H54 (cell line): ENCODE data around the gene CGNL1.

Experiments
- DNase-seq: peaks from one replicate; pipeline ENCODE4 v3.0.0; 2011; ENCODE audit warnings: low spot score, mixed read lengths; ENCODE audit not compliant: insufficient read length
- FAIRE-seq: peaks from 3 replicates; lab custom pipeline; 2011; peaks lifted over from hg19 to GRCh38; lab: Jason Lieb, UNC
- POLR2A ChIP-seq: IDR thresholded peaks from 2 replicates; pipeline ENCODE4 v1.6.1; 2011; ENCODE audit warnings: low read depth, mild to moderate bottlenecking, low read length

The CGNL1 gene

DNA sequence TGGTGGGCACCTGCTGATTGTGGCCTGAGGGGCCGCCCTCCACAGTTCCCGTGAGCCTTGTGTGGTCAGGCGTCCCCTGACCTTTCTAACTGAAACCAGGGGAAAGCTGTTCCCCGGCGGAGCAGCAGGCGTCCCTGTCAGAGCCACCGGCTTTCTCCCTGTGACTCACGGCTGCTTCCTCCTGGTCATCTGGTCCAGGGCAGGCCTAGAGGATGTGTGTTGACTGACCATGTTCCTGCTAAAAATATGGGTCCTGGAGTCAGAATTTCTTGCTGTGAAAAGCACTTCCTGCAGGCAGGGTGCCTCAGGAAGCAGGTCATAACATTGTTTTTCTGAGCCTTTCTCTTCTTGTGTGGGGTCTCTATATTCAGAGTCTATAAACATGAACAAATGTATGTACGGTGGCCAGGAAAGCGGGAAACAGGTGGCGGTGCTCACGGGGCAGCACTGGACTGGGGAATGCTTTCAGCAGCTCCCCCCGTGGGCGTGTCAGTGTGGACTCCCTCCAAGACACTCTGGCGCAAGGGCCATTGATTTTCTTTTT, 38.4 kb upstream of the CGNL1 start:
- peak; percentile 38 for DNase-seq
- no peak for TF ChIP-seq POLR2A
- no peak for FAIRE-seq

DNA sequence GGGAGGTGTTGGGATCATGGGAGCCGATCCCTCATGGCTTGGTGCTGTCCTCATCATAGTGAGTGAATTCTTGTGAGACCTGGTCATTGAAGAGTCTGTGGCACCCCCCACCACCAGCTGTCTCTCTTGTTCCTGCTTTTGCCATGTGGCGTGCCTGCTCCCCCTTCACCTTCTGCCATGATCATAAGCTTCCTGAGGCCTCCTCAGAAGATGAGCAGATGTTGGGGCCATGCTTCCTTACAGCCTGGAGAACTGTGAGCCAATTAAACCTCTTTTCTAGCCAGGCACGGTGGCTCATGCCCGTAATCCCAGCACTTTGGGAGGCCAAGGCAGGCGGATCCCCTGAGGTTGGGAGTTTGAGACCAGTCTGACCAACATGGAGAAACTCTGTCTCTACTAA, 37.0 kb upstream of the CGNL1 start:
- TF ChIP-seq POLR2A = no peak
- no peak for DNase-seq
- FAIRE-seq = no peak

- no peak for FAIRE-seq
- TF ChIP-seq POLR2A = no peak
- peak; percentile 16 for DNase-seq
These were observed 35.5 kb upstream of the CGNL1 start for GRCh38 chr15:57340682-57341259.

DNA sequence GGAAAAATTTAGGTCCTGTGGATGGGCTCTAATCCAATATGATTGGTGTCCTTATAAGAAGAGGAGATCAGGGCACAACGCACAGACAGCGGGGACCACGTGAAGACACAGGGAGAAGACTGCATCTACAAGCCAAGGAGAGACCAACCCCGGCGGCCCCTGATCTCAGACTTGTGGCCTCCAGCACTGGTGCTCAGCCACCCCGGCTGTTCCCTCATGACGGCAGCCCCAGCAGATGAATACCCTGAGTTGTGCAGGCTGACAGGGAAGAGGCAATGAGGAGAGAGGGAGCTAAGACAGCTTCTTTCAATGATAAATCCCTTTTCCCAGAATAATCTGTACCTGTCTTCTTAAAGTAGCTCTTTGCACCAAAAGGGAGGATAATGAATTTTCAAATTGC, 33.3 kb upstream of the CGNL1 start:
- TF ChIP-seq POLR2A = no peak
- DNase-seq (no peak), FAIRE-seq (no peak)

DNA sequence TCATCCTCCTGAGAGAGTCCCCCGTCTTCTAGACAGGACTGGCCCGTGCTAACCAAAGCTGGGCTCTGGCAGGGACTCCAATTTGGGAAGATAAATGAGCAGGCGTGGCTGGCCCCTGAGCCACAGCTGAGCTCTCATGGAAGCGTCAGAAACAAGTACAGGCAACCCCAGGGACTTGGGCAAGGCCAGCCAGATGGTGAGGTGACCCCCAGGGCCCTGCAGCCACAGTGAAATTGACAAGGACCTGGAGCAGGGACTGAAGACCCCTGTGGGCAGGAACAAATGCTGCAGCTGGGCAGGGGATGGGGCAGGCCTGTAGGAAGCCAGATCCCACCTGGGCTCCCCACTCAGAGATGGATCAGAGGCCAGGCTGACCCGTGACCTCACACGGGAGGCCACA, 32.8 kb upstream of the CGNL1 start:
- TF ChIP-seq POLR2A = no peak
- DNase-seq (no peak), FAIRE-seq (no peak)

DNA sequence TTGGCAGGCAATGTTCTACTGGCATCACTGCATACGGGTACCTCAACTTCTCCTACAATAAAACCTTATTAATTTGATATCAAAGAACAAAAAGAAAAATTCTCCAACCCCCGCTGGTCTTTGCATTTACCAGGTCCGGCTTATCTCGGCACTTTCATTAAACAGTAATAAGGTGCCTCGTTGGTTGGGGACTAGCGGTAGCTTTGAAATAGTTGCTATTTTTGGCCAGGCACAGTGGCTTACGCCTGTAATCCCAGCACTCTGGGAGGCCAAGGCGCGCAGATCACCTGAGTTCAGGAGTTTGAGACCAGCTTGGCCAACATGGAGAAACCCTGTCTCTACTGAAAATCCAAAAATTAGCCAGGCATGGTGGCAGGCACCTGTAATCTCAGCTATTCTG, 32.0 kb upstream of the CGNL1 start:
- DNase-seq (no peak), FAIRE-seq (no peak)
- TF ChIP-seq POLR2A = no peak

GRCh38 chr15:57345584-57345983, 30.7 kb upstream of the CGNL1 start:
- FAIRE-seq (no peak), DNase-seq (no peak)

DNA sequence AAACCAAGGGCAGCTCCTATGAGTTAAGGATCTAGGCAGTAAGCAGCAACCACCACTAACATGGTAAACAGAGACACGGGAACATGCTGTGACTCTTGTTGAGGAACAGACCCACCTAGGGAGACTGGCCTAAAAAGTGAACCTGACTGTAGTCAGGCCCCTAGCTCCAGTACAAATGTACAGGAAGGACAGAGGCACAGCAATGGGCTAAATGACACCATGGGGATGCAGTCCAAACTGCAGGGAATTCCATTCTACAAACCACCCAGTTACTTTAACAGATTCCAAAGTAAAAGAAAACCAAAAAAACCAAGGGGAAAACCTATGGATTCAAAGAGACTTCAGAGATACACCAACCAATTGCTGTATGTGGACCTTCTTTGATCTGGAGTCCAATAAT, 28.2 kb upstream of the CGNL1 start:
- DNase-seq = no peak
- TF ChIP-seq POLR2A = no peak
- no peak for FAIRE-seq

More at GRCh38 chr15:57345584-57345983, 30.7 kb upstream of the CGNL1 start:
- no peak for TF ChIP-seq POLR2A

DNA sequence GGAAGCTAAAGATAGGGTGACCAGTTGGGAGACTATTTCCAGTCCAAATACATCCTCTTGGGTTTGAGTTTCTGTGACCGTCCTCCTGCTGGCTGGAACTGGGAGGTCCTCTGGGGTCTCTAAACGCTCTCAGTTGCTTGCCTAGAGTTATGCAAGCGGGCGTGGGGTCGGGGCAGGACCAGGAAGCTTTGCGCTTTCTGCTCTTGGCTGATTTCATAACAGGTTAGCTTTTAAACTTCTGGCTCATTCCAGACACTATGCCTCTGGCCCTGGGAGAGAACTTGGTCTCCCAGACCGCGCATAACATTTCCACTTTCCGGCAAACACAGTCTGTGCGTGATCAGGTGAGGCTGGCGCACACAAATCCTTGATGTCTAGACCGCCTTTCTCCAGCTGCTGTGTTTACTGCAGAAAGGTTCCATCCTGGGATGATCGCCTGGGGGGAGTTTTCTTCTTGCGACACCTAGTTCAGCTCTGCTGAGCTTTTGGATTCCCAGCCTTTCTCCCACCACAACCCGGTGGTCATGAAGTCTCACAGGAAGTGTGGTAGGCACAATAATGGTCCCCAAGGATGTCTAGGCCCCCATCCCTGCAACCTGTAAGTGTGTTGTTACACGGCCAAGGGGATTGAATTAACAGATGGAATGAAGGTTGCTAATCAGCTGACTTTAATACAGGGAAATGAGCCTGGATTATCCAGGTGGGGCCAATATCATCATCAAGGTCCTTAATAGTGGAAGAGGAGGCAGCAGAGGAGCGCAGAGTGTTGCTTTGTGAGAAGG, 23.6 kb upstream of the CGNL1 start:
- FAIRE-seq (no peak), DNase-seq (no peak)
- no peak for TF ChIP-seq POLR2A

DNA sequence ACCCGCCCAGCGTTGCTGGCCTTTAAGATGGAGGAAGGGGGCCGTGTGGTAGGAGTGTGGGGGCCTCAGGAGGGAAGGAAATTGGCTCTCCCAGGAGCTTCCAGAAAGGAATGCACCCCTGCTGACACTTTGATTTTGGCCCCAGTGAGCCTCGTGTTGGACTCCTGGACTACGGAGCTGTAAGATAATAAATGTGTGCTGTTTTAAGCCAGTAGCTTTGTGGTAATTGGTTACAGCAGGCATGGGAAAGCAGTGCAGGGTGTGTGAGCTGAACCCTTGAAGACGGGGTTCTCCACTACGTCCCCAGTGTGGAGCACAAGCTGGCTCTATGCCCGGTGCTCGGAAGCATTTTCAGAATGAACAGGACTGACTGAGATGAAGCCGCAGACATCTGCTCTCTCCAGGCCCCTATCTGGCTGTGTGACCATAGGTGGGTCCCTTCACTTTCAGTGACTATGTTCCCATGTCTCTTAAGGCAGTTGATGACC, 22.9 kb upstream of the CGNL1 start:
- DNase-seq (no peak), FAIRE-seq (no peak)
- TF ChIP-seq POLR2A = no peak

DNA sequence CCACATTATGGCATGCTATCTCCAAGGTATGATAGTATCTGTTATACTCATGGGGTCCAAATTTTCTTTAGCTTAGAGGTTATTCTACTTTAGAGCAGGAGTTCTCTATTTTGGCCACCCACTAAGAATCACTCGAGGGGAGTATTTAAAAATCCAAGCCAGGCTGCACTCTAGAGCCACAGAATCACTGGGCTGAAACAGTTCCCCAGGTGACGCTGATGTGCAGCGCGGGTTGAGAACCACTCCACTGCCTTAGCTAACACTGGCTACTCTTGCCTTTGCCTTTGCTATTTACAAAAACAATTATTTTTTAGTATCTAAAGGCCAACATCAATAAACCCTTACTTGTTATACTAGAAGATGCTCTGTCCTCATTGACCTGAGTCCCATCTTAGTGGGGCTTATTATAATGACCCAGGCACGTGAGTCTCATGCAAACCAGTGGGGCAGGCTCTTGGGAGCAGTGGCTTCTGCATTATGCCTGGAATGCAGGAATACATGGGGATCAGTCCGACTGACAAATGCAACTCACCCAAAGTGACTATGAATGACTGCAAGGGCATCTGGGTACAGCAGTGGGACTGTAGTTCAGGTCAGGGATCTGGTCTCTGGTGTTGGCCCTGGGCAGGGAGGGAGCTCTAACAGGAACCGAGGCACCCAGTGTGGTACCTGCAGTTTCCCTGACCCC, 21.7 kb upstream of the CGNL1 start:
- DNase-seq = no peak
- no peak for FAIRE-seq
- TF ChIP-seq POLR2A = no peak

DNA sequence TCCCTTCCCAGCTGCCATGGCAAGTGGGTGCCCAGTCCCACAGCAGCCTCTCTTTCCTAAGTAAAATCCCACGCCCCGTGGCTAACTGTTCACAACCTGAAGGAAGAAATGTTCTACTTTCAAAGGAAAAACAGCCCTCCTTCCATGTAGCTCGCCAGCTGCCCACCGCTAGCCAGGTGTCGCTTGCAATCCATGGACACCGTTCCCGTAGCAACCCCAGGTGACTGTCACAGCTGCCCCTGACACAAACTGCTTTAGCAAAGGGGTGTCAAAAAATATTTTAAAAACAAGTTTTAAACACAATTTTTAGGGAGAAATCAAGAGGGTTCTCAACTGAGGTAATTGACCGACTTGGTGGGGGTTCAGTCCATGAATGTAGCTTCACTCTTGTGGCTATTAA, 21.0 kb upstream of the CGNL1 start:
- TF ChIP-seq POLR2A = no peak
- FAIRE-seq (no peak), DNase-seq (no peak)

- TF ChIP-seq POLR2A = no peak
- DNase-seq = no peak
- no peak for FAIRE-seq
These were observed 20.1 kb upstream of the CGNL1 start for GRCh38 chr15:57356178-57356577.

DNA sequence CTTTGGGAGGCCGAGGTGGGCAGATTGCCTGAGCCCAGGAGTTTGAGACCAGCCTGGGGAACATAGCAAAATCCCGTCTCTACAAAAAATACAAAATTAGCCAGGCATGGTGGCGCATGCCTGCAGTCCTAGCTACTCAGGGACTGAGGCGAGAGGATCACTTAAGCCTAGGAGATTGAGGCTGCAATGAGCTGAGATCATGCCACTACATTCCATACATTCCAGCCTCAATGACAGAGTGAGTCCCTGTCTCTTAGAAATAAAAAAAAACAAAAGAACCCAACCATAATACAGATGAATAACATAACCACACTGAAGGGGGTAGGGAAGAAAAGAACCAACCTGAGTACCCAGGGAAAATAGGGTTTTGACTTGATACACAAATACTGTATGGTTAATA, 19.7 kb upstream of the CGNL1 start:
- TF ChIP-seq POLR2A = no peak
- peak; percentile 12 for DNase-seq
- FAIRE-seq = no peak

- DNase-seq (no peak), FAIRE-seq (no peak)
- no peak for TF ChIP-seq POLR2A
These were observed 18.5 kb upstream of the CGNL1 start for GRCh38 chr15:57357799-57358198.
